ENCODE results near the gene ZNF787.

DNA sequence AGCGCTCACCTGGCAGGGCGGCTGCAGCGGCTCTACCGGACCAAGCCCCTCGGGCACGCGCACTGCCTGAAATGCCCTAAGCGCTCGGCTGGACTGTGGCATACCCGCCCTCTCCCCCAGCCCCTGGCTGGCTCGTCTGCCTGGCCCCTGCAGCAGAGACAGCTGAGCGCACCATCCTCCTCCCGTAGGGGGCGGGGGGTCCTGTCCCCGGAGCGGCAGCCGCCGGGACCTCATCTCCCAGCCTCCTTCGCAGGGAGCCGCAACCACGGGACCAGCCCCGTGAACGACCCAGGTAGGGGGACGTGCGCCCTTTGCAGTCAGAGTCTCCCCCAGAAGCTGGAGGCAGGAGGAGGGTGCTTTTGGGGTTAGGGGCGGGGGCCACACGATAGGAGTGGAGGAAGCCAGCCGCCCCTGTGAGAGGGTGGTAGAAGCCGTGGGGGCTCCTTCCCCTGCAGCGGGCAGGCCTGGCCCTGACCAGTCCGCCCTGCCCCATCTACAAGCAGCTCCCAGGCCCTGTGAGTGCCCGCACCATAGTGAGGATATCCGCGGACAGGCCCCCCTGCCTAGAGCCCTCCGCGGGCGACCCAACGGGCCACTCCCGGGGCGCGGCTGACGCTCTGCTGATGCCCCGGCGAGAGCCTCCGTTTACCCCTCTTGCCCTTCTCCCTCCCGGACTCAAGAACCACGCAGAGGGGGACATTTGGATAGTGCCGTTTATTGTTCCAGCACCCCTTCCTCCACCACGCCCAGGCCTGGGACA is 34.2 kb downstream of the ZNF787 start:
- TF ChIP-seq, protein P1, sequence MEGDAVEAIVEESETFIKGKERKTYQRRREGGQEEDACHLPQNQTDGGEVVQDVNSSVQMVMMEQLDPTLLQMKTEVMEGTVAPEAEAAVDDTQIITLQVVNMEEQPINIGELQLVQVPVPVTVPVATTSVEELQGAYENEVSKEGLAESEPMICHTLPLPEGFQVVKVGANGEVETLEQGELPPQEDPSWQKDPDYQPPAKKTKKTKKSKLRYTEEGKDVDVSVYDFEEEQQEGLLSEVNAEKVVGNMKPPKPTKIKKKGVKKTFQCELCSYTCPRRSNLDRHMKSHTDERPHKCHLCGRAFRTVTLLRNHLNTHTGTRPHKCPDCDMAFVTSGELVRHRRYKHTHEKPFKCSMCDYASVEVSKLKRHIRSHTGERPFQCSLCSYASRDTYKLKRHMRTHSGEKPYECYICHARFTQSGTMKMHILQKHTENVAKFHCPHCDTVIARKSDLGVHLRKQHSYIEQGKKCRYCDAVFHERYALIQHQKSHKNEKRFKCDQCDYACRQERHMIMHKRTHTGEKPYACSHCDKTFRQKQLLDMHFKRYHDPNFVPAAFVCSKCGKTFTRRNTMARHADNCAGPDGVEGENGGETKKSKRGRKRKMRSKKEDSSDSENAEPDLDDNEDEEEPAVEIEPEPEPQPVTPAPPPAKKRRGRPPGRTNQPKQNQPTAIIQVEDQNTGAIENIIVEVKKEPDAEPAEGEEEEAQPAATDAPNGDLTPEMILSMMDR (IDR thresholded peaks at IDR 0.05), result no peak
- TF ChIP-seq POLR2A (IDR thresholded peaks at IDR 0.05), result no peak
